Fibroblast of pulmonary artery (primary cell): ENCODE results near the gene LCK.

Experiments
- DNase-seq: peaks from one replicate; pipeline ENCODE4 v3.0.0-alpha.2; 2010; ENCODE audit warnings: low read depth
- H3K4me3 ChIP-seq: replicated peaks from 2 replicates; pipeline ENCODE4 v1.5.1; 2011; ENCODE audit warnings: low read depth, mild to moderate bottlenecking, control low read depth, low read length, moderate library complexity
- CTCF ChIP-seq: IDR thresholded peaks from 2 replicates; pipeline ENCODE4 v1.5.1; 2011; ENCODE audit warnings: mild to moderate bottlenecking, control low read depth, low read length, inconsistent platforms; ENCODE audit errors: missing control alignments

Gene LCK

GRCh38 chr1:32216566-32216965, 34.5 kb upstream of the LCK start:
- H3K4me3 ChIP-seq = no peak overlapping the region
- no peak for TF ChIP-seq CTCF
- DNase-seq = no peak

- H3K4me3 ChIP-seq = no peak overlapping the region
- DNase-seq = no peak
Measured at GRCh38 chr1:32219022-32219421, 32.0 kb upstream of the LCK start.

GRCh38 chr1:32220746-32221580, 30.1 kb upstream of the LCK start:
- H3K4me3 ChIP-seq = peak overlapping the region; percentile 99
- no peak for DNase-seq
- no peak for TF ChIP-seq CTCF

More at GRCh38 chr1:32219022-32219421, 32.0 kb upstream of the LCK start:
- TF ChIP-seq CTCF = no peak

- no peak for DNase-seq
- TF ChIP-seq CTCF = no peak
- peak overlapping the region; percentile 99 for H3K4me3 ChIP-seq
Measured at GRCh38 chr1:32221581-32221979, 29.5 kb upstream of the LCK start.

GRCh38 chr1:32221980-32222755, 28.9 kb upstream of the LCK start, which contains the start of the genes EIF3I and TMEM234:
Gene EIF3I (plus strand): TSS chr1:32222407. CDS start chr1:32222442, 35 bp downstream.
Gene TMEM234 (minus strand): TSS chr1:32222353. CDS start chr1:32222322, 31 bp downstream.
- peak; percentile 91 for DNase-seq
- H3K4me3 ChIP-seq = peak within 1 kb of the TSS; percentile 99
- no peak for TF ChIP-seq CTCF

GRCh38 chr1:32223683-32224082, 27.4 kb upstream of the LCK start:
- no peak overlapping the region for H3K4me3 ChIP-seq

More at GRCh38 chr1:32223683-32224082, 27.4 kb upstream of the LCK start:
- no peak for TF ChIP-seq CTCF
- no peak for DNase-seq
